GM18526 (cell line): Measurements from ENCODE around the gene KPNA1.

Source experiments
- POLR2A ChIP-seq: IDR thresholded peaks from 3 replicates; pipeline ENCODE4 v1.6.1; 2011; ENCODE audit not compliant: insufficient read length; ENCODE audit errors: extremely low read depth

Gene KPNA1

DNA sequence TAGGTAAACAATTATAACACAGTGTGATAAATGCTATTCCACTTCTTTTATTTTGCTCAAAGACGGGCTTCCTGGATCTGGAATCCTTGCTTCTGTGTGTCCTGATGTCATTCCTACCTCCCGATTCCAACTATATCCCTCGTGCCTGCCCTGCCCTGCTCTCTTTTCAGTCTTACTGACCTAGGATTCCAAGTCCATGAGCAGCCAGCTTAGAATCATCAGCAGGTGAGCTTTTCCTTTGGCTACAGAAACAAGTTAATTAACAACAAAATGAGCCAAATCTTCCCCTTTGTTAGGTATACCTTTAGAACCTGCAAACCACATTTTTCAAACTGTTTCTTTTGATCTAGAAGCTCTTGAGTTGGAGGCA lies 21.9 kb upstream of the KPNA1 start:
- no peak for TF ChIP-seq POLR2A

GRCh38 chr3:122535964-122536631 lies 21.4 kb upstream of the KPNA1 start:
- TF ChIP-seq POLR2A, result no peak

DNA sequence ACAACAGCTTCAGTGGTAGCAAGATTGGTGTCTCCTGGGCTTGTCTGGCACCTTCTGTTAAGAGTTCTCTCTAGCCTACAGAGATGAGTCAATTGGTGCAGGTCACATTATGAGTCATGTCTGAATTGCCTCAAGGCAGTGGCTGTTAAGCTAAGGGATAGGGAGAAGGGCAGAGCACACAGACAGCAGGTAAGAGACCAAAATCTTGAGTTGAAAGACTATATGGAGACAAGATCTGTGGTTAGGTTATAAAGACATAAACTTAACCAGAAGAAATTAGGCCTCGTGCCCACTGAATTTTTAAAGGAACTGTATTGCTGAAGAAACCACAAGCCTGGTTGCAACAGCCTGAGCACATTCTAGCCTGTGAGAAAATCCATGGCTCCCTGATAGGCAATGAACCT lies 19.2 kb upstream of the KPNA1 start:
- no peak for TF ChIP-seq POLR2A

GRCh38 chr3:122533480-122533879 lies 18.7 kb upstream of the KPNA1 start:
- TF ChIP-seq POLR2A, result no peak

DNA sequence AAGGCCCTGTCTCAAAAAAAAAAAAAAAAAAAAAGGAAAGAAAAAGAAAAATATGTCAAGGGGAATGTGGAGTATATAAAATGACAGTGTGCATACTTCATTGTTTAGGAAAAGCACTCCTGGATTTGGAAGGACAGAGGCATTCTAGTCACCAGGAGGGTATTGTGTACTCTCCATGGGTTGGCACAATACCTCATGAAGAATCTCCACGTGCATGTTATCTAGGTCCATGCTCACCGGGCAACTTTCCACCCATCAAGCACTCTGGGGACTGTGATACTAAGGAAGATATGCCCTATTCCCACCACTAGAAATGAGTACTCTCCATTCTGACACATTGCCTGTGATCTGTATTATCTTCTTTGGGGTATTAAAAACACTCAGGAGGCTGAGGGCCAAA lies 15.4 kb upstream of the KPNA1 start:
- no peak for TF ChIP-seq POLR2A

GRCh38 chr3:122523317-122523716 lies 8.6 kb upstream of the KPNA1 start:
- TF ChIP-seq POLR2A, result no peak

- no peak for TF ChIP-seq POLR2A
Measured at GRCh38 chr3:122520861-122521260, 6.1 kb upstream of the KPNA1 start.

GRCh38 chr3:122519693-122520092 lies 5.0 kb upstream of the KPNA1 start:
- no peak for TF ChIP-seq POLR2A

DNA sequence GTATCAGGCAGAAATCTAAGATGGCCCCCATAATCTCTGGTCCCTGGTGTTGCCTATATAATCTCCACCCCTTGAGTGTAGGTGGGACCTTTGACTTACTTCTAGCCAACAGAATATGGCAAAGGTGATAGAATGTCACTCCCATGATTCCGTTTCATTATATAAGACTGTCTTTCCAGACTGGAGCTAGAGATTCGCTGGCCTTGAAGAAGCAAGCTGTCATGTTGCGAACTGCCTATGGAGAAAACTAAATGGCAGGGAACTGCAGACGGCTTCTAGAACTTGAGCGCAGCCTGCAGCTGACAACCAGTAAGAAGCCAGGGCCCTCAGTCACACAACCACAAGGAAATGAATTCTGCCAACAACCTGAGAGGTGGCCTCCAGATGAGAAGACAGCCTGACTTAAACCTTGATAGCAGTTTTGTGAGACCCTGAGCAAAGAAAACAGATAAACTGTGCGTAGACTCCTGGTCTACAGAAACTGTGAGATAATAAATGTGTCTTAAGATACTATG lies 2.2 kb upstream of the KPNA1 start:
- TF ChIP-seq POLR2A, result no peak

DNA sequence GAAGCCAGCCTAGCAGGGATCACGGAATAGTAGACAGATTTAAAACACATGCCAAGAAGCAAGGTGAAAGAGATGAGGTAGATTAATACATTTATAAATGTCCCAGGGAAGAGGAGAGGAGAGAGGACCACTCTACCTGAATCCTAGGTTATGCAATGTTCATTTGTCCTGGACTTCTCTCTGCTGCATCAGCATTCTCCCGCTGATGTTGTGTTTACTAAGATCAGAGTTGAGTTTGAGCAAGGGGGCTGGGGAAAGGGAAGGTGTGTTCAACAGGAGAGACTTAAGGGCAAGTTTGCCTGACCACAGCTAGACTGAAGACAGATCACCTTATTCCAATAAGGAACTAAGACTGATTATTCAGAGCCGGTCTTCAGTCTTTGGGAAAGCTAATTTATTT lies 1.1 kb upstream of the KPNA1 start:
- TF ChIP-seq POLR2A, result no peak

DNA sequence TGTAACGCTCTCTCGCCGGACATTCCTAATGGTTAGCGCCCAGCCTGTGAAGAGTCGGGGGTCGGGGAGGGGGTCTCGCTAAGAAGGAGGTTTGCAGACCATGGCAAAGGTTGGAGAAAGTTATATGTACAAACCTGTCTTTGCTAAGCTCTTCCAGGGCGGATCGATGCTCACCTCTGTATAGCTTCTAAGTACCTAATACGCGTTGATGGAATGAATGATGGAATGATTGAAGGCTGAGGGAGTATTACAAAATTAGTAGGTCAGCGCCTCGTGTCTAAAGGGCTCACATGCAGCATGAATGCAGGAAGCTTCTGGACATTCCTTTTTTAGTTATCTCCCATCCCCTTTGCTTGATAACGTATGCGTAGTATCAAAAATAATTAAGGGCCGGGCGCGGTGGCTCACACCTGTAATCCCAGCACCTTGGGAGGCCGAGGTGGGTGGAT lies 305 bp upstream of the KPNA1 start:
- TF ChIP-seq POLR2A, result no peak

DNA sequence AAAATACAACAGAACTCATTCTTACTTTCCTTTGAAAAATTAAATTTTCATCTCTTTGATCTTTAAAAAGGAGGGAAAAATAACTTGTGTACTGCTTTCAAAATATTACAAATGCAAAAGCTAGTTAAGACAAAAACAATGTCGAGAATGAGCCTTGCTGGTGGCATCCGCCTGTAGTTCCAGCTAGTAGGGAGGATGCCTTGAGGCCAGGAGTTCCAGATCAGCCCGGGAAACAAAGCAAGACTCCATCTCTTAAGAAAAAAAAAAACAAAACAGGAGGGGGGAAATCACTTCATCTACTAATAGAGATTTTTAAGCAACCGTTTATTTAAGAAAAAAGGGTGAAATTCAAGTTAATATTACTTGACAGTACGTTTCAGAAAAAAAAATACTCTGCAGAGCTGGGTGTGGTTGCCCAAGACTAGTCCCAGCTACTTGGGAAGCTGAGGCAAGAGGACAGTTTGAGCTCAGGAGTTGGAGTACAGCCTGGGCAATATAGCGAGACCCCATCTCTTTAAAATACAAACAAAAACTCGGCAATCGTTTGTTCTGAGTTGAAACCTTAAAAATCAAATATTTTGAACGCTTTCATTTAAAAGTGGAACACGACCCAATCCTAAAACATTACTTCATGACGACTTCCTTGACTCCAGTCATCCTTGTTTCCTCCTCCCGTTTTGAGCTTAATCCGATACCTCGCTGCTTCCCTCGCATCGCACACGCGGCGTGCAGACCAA lies 1.2 kb downstream of the KPNA1 start:
- no peak for TF ChIP-seq POLR2A

- TF ChIP-seq POLR2A, result no peak
Measured at GRCh38 chr3:122512284-122512683, 2.5 kb downstream of the KPNA1 start.

- TF ChIP-seq POLR2A, result no peak
Measured at GRCh38 chr3:122510878-122511535, 3.7 kb downstream of the KPNA1 start.

DNA sequence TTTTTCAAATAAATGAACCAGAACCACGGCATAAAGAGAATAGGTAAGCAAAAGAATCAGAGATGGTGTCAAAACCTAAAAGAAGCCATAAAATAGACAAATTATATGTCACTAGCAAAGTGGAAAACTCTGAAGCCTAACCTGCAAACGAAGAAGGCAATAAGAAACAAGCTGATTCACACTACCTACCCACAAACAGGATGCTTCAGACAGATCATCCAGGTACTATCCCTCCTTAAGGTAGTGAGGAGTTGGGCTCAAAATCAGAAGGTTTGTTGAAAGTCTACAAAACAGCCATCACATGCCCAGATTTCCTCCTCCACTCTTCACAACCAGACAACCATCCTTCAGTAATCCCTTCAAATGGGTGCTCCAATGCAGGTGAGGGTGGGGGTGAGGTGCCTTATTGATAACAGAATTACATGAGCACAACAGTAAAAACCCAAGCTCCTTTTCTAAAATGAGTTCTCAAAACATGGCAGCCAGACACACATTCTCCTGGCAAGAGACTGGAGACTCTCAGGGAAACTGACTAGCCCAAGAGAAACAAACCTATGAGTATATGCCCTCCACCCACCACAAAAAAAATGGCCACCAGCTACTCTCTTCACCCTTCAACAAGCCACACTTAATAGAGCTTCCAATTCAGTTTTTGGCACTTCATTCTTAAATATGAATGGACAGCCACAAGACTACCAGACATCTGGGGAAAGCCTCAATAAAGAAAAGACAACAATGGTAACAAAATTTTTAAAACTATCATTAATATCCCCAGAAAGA lies 6.4 kb downstream of the KPNA1 start:
- TF ChIP-seq POLR2A, result no peak
